Fibroblast of lung (primary cell): Measurements from ENCODE around the gene SEC23A.

ENCODE experiments used
- CTCF ChIP-seq, 2 donors: IDR thresholded peaks in 1 of 2; conservative IDR thresholded peaks in 1 of 2; 1 replicate in 1 of 2; 2 replicates in 1 of 2; pipeline ENCODE4 v1.5.1; 2011 to 2012; ENCODE audit warnings: low read length in 2 of 2, control low read depth in 1 of 2, inconsistent platforms in 1 of 2, low read depth in 1 of 2, mild to moderate bottlenecking in 1 of 2
- EZH2 ChIP-seq: IDR thresholded peaks from 2 replicates; pipeline ENCODE4 v1.5.1; 2012; ENCODE audit warnings: low read length, control low read depth, mild to moderate bottlenecking; ENCODE audit errors: missing control alignments

- TF ChIP-seq CTCF (conservative IDR thresholded peaks at IDR 0.05 in 1 of 2, IDR thresholded peaks at IDR 0.05 in 1 of 2; ENCODE audit: low read depth in 1 of 2, low read length in 2 of 2) (no peak), EZH2 (no peak)
These were observed 62.5 kb downstream of the SEC23A start for GRCh38 chr14:39040529-39040928.
